Vein endothelial cell (primary cell): ENCODE data around the gene LHFPL2. TPM values are rescaled to one million over a fixed set of nuclear protein-coding genes. Genes with fewer than 3 reads are reported as not detected.

Experiments
- total RNA-seq: library from RNA; depleted of rRNA; stranded (reverse); fragments of >200 nt; gene quantifications from 2 replicates; pipeline ENCODE4 v1.2.3, GENCODE V29; 2012

The LHFPL2 gene, protein sequence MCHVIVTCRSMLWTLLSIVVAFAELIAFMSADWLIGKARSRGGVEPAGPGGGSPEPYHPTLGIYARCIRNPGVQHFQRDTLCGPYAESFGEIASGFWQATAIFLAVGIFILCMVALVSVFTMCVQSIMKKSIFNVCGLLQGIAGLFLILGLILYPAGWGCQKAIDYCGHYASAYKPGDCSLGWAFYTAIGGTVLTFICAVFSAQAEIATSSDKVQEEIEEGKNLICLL
- 46.7 and 65.9 TPM in 2 replicates for total RNA-seq

DNA sequence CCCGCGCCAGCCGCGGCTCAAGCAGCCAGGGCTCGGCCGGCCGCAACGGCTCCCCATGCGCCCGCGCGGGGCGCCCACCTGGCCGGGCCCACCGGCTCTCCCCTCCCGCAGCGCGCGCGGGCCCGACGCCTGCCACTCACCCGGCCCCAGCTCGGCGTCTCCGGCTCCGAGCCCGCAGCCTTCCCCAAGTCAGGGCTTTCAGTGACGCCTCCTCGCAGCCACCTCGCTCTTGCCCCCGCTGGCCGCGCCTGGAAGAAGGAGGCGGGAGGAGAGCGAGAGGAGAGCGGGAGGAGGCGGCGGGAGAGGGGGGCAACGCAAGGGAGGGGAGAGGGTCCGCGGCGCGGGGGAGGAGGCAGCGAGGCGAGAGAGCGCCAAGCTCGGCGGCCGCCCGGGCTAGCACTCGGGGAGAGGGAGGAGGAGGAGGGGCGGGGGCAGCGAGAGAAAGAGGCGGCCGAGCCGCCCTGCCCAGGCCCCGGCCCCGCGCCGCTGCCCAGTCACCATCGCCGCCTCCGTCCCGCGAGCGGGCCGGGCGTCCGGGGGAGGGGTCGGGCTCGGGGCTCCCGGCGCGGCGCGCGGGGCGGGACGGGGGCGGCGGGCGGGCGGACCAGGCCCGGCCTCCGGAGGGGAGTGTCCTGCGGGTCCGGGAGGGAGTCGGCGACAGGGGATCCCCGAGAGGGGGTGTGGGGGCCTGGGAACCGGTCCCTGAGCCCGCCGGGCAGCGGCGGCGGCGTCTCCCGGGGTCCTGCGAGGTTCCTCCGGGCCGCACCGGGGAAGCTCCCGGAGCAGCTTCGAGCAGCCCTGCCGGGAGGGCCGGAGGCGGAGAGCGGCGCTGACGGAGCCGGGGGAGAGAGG lies at the start of gene LHFPL2:
Gene LHFPL2, minus strand, starts transcription at position 414 of the 852 bp plus-strand sequence. CDS start 138,559 bp downstream, outside the sequence.

